Measurements from ENCODE around the gene IQCF5. TPM values are rescaled to one million over a fixed set of nuclear protein-coding genes. Genes with fewer than 3 reads are reported as not detected.

Gene IQCF5
- total RNA-seq, 1 donor from 2014 or later, result not detected

GRCh38 chr3:51879937-51880336, 4.5 kb upstream of the IQCF5 start:
- no peak for FAIRE-seq

GRCh38 chr3:51876186-51876585, 785 bp upstream of the IQCF5 start:
- Mint-ChIP-seq H3K36me3 (ENCODE audit: low read depth, unreplicated experiment) (no peaks in the 10 kb centered on the region), H3K9me3 (ENCODE audit: unreplicated experiment) (peaks cover 5% of the 10 kb centered on the region), H3K4me3 (ENCODE audit: unreplicated experiment) (no peak overlapping the region), H3K27me3 (ENCODE audit: low read depth, unreplicated experiment) (peaks cover 31% of the 10 kb centered on the region), H3K4me1 (ENCODE audit: low read depth, unreplicated experiment) (peaks cover 16% of the 10 kb centered on the region), H3K27ac (ENCODE audit: unreplicated experiment) (no peak overlapping the region)
- DNase-seq (ENCODE audit: low read depth) (no peak), FAIRE-seq (no peak)
- Histone ChIP-seq H2AFZ (ENCODE audit: low read depth, low read length) (no peak overlapping the region), H3K27me3 (ENCODE audit: insufficient read depth, low read length) (no peaks in the 10 kb centered on the region), H3K9ac (ENCODE audit: low read length) (no peak overlapping the region), H3K4me2 (ENCODE audit: low read length) (no peak overlapping the region), H3K4me3 (ENCODE audit: insufficient read depth, low read depth, low read length) (no peak overlapping the region), H3K9me3 (ENCODE audit: insufficient read depth, low read depth, low read length) (no peaks in the 10 kb centered on the region), H3K36me3 (ENCODE audit: insufficient read depth, low read length) (no peaks in the 10 kb centered on the region), H3K4me1 (ENCODE audit: insufficient read depth, low read length) (no peaks in the 10 kb centered on the region), H4K20me1 (ENCODE audit: insufficient read depth, low read length) (no peaks in the 10 kb centered on the region), H3K79me2 (ENCODE audit: insufficient read depth, low read length) (no peaks in the 10 kb centered on the region), H3K27ac (ENCODE audit: low read depth, low read length) (no peak overlapping the region)
- TF ChIP-seq CTCF (IDR thresholded peaks at IDR 0.05; ENCODE audit: insufficient read depth, low read depth, low read length) (no peak), EZH2 (IDR thresholded peaks at IDR 0.05; ENCODE audit: insufficient read depth, low read length) (no peak)

More at GRCh38 chr3:51879937-51880336, 4.5 kb upstream of the IQCF5 start:
- no peaks in the 10 kb centered on the region for H4K20me1 ChIP-seq (ENCODE audit: insufficient read depth, low read length)
- H3K9ac ChIP-seq (ENCODE audit: low read length), result no peak overlapping the region
- H3K36me3 Mint-ChIP-seq (ENCODE audit: low read depth, unreplicated experiment), result no peaks in the 10 kb centered on the region
- H3K4me3 Mint-ChIP-seq (ENCODE audit: unreplicated experiment), result no peak overlapping the region
- no peaks in the 10 kb centered on the region for H3K4me1 ChIP-seq (ENCODE audit: insufficient read depth, low read length)
- H3K4me2 ChIP-seq (ENCODE audit: low read length), result no peak overlapping the region
- H3K27me3 ChIP-seq (ENCODE audit: insufficient read depth, low read length), result no peaks in the 10 kb centered on the region
- H2AFZ ChIP-seq (ENCODE audit: low read depth, low read length), result no peak overlapping the region
- DNase-seq (ENCODE audit: low read depth), result no peak
- H3K79me2 ChIP-seq (ENCODE audit: insufficient read depth, low read length), result no peaks in the 10 kb centered on the region
- H3K27ac ChIP-seq (ENCODE audit: low read depth, low read length), result no peak overlapping the region
- H3K4me3 ChIP-seq (ENCODE audit: insufficient read depth, low read depth, low read length), result no peak overlapping the region
- peaks cover 16% of the 10 kb centered on the region for H3K4me1 Mint-ChIP-seq (ENCODE audit: low read depth, unreplicated experiment)
- TF ChIP-seq CTCF (IDR thresholded peaks at IDR 0.05; ENCODE audit: insufficient read depth, low read depth, low read length) (no peak), EZH2 (IDR thresholded peaks at IDR 0.05; ENCODE audit: insufficient read depth, low read length) (no peak)
- no peaks in the 10 kb centered on the region for H3K9me3 ChIP-seq (ENCODE audit: insufficient read depth, low read depth, low read length)
- H3K27ac Mint-ChIP-seq (ENCODE audit: unreplicated experiment), result no peak overlapping the region
- H3K9me3 Mint-ChIP-seq (ENCODE audit: unreplicated experiment), result peaks cover 2% of the 10 kb centered on the region
- peaks cover 18% of the 10 kb centered on the region for H3K27me3 Mint-ChIP-seq (ENCODE audit: low read depth, unreplicated experiment)
- no peaks in the 10 kb centered on the region for H3K36me3 ChIP-seq (ENCODE audit: insufficient read depth, low read length)

GRCh38 chr3:51874889-51875288, 512 bp downstream of the IQCF5 start:
- no peaks in the 10 kb centered on the region for H3K4me1 ChIP-seq (ENCODE audit: insufficient read depth, low read length)
- H3K27me3 Mint-ChIP-seq (ENCODE audit: low read depth, unreplicated experiment), result peaks cover 31% of the 10 kb centered on the region
- no peaks in the 10 kb centered on the region for H3K36me3 Mint-ChIP-seq (ENCODE audit: low read depth, unreplicated experiment)
- FAIRE-seq, result no peak
- no peaks in the 10 kb centered on the region for H3K36me3 ChIP-seq (ENCODE audit: insufficient read depth, low read length)
- no peak overlapping the region for H3K4me3 Mint-ChIP-seq (ENCODE audit: unreplicated experiment)
- H3K9ac ChIP-seq (ENCODE audit: low read length), result no peak overlapping the region
- TF ChIP-seq CTCF (IDR thresholded peaks at IDR 0.05; ENCODE audit: insufficient read depth, low read depth, low read length) (no peak), EZH2 (IDR thresholded peaks at IDR 0.05; ENCODE audit: insufficient read depth, low read length) (no peak)
- peaks cover 16% of the 10 kb centered on the region for H3K4me1 Mint-ChIP-seq (ENCODE audit: low read depth, unreplicated experiment)
- H3K79me2 ChIP-seq (ENCODE audit: insufficient read depth, low read length), result no peaks in the 10 kb centered on the region
- H3K4me2 ChIP-seq (ENCODE audit: low read length), result no peak overlapping the region
- H3K9me3 ChIP-seq (ENCODE audit: insufficient read depth, low read depth, low read length), result no peaks in the 10 kb centered on the region
- no peaks in the 10 kb centered on the region for H3K27me3 ChIP-seq (ENCODE audit: insufficient read depth, low read length)
- DNase-seq (ENCODE audit: low read depth), result no peak
- H3K27ac Mint-ChIP-seq (ENCODE audit: unreplicated experiment), result no peak overlapping the region
- H3K9me3 Mint-ChIP-seq (ENCODE audit: unreplicated experiment), result peaks cover 5% of the 10 kb centered on the region
- H3K27ac ChIP-seq (ENCODE audit: low read depth, low read length), result no peak overlapping the region
- no peaks in the 10 kb centered on the region for H4K20me1 ChIP-seq (ENCODE audit: insufficient read depth, low read length)
- no peak overlapping the region for H3K4me3 ChIP-seq (ENCODE audit: insufficient read depth, low read depth, low read length)
- H2AFZ ChIP-seq (ENCODE audit: low read depth, low read length), result no peak overlapping the region
